ENCODE data around the gene LY6G5B.
A peak's percentile ranks its signal among the peaks of the same experiment; 100 is the strongest.

Gene LY6G5B

DNA sequence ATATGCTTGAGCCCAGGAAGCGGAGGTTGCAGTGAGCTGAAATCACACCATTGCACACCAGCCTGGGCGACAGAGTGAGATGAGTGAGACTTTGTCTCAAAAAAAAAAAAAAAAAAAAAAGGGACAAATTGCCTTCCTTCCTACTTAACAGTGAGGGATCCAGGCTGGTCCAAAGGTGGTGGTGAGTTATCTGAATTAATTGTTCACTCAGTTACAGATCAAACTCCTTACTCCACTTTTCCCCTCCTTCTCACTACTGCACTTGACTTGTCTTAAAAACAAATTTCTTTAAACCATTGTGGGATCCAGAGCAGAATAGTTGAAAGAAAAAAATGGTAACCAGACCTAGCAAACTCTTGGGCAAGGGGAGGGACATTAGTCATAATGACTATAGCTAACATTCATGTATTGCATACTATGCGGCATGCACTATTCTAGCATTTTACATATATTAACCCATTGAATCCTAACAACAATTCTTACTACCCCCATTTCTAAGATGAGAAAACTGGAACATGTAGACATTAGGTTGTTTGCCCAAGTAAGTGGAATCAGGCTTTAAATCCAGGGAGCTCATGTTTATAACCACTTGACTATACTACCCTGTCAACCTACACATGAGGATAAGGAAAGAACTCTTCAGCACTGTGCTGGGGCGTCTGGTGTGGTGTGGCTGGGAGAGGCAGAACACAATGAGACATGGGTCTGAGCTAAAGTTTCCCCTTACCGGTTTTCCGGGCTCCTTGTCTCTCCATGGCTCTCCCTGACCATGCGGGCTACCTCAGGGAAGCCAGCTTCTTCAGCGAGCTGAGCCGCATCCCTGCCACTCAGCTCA lies 6.4 kb upstream of the LY6G5B start:
- no peak for DNase-seq

DNA sequence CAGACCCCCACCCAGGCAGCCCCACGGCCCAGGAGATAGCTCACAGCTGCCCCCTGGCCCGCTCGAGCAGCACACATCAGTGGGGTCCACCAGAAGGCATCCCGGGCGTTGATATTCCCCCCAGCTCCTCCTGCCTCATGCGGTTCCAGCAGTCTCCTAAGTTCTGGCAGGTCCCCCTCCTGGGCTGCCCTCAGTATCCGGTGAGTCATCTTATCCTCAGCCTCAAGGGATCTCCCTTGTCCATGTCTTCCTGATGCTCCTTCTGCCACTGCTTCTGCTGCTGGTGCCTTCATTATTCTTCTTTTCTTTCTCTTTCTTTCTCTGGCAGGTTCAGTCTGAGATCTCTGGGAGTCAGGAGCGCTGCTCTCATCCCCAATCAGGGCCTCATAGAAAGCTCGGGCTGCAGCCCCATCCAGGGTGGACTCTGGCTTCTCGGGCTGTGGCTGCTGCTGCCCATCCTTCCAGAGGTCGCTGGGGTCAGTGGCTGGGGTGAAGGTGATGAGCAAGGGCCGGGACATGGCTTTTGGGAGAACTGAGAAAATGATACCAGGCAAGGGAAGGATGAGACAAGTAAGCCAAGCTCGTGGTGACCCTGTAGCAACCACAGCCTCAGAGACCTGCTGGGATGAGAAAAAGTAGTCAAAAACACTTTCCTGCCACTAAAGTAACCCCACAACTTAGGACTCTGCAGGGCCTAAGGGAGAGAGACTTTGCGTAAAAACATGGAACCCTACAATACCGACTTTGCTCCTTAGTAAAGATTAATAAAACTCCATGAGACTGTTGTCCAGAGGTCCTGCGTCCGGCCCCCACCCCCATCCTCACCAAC lies 5.6 kb upstream of the LY6G5B start:
- DNase-seq = peak; percentile 22

DNA sequence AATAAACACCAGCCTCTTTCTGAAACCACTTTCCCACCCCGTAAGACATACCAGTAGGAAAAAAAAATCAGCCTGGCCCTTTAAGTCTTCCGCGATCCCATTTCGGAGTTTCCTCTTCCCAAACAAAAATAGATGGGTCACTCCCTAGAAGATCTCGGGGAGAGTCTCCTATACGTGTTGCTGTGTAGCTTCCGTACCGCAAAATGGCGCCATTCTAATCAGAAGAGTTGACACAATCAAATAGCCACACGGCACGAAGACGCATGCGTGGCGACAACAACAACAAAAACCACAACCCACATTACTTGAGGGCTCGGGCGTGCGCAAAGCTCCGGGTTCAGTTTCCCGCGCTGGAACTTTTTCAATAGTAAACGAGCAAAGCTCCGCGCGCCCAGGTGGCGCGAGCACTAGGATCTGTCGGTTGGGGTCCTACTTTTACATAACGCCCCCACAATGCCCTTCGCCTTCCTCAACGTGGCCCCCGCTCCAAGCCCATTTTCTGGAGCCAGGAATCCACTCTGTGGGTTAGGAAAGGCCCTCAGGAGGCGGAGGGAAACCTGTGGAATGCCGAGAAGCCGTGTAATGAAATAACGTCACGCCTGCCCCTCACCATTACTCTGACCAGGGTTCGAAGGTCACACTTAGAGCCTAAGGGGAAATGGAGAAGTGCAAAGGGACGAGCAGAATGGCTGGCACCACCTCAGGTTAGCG lies 4.8 kb upstream of the LY6G5B start, which contains the start of gene GPANK1:
GPANK1 (minus strand) TSS at position 208 of the 711 bp plus-strand sequence. CDS start 519 bp downstream, outside the sequence.
- DNase-seq = peak; percentile 92

DNA sequence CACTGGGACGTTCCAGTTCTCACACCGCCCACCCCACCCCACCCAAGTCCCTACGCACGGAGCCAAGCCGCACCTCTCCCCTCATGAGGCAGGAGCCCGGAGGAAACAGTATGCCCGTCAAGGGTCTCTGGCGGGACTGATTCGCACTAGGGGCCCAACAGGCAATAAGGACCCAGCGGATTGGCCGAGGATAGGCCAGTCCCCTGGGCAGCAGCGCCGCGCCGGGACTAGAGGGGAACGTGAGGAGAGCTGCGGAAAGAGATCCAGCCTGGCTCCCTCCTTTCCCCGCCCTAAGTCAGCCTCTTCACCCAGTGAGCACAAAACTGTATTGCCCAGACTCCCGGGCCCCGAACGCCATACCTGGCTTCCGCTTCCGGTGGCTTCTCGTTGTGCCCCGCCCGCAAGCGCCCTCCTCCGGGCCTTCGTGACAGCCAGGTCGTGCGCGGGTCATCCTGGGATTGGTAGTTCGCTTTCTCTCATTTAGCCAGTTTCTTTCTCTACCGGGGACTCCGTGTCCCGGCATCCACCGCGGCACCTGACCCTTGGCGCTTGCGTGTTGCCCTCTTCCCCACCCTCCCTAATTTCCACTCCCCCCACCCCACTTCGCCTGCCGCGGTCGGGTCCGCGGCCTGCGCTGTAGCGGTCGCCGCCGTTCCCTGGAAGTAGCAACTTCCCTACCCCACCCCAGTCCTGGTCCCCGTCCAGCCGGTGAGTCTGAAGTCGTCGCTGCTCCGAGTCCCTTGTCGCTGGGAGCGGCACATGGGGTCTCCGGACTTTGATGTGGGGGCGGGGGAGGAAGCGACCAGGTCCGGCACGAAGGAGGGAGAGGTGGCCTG lies 4.1 kb upstream of the LY6G5B start, which contains the start of gene CSNK2B:
CSNK2B (plus strand) TSS at position 580 of the 836 bp plus-strand sequence. CDS start 752 bp downstream, outside the sequence.
- DNase-seq = peak; percentile 97

DNA sequence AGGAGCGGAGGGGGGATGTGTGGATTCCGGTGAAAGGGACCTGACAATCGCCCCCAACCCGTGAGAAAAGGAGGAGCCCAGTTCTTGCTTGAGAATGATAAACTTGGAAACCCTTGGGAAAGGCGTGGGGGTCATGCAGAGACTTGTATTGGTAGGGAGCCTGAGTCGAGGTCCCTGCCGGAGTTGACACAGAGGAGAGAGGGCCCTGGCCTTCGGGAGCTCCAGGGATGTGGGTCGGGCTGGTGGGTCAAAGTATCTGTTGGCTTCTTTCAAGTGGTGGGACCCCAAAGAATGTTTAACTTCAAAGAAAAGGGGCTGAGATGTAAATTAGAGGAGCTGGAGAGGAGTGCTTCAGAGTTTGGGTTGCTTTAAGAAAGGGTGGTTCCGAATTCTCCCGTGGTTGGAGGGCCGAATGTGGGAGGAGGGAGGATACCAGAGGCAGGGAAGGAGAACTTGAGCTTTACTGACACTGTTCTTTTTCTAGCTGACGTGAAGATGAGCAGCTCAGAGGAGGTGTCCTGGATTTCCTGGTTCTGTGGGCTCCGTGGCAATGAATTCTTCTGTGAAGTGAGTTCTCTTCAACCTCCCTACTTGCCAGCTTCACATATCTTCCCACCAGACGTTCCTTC lies 3.3 kb upstream of the LY6G5B start:
- no peak for DNase-seq

DNA sequence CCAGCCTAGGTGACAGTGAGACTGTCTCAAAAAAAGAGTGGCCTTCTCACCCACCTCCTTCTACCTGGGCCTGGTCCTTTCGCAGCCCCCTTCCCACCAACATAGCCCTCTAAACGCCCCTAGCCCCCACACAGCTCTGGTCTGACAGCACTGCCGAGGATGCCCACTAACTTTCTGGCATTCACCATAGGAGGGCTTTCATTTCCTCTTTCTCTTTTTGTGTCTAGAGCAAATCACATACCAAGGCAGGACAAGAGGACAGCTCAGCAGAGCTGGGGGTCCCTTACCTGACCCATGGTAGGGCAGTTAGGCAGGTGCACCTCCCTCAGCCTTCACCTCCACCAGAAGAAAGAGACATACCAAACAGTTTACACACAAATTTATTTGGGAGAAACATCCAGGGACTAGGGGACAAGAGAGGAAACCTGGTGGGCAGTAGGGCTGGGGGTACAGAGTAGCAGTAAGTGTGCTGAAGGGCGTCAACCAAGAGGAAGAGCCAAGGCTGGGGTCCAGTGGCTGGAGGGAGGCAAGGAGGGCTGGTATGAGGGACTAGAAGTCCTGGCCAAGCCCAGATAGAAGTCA lies 6.6 kb downstream of the LY6G5B start:
- DNase-seq = no peak

DNA sequence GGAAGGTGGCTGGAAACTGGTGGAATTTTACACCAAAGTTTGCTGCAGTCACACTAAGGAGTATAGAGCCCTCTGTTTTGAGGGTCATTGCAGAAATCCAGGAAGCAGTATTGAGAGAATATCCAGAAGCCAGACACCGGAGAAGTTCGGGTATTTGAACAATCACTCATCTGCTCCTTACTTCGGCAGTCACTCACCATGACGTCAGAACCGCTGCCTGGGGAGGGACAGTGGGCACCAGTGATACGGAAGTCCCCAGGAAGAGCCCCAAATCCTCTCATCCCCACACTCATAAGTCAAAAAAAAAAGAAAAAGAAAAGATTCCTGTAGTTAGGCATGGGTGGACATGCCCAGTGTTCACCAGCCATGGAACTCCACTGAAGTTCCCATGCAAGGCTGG lies 7.1 kb downstream of the LY6G5B start:
- DNase-seq = no peak

DNA sequence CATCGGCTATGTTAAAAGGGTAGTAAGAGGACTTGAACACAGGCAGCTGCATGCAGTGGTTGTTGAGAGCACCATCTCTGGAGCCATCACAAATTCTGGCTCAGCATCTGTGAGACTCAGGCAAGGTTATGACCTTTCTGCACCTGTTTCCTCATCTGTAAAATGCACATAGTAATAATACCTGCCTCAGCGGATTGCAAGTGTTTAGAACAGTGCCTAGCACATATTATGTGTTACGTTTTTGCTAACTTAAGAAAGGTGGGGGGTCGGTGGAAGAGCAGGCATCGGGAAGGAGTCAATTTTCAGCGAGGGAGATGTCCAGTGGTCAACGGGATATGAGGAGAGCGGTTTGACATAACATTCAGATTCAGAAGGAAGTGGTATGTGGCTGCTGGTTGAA lies 8.2 kb downstream of the LY6G5B start:
- DNase-seq = no peak

DNA sequence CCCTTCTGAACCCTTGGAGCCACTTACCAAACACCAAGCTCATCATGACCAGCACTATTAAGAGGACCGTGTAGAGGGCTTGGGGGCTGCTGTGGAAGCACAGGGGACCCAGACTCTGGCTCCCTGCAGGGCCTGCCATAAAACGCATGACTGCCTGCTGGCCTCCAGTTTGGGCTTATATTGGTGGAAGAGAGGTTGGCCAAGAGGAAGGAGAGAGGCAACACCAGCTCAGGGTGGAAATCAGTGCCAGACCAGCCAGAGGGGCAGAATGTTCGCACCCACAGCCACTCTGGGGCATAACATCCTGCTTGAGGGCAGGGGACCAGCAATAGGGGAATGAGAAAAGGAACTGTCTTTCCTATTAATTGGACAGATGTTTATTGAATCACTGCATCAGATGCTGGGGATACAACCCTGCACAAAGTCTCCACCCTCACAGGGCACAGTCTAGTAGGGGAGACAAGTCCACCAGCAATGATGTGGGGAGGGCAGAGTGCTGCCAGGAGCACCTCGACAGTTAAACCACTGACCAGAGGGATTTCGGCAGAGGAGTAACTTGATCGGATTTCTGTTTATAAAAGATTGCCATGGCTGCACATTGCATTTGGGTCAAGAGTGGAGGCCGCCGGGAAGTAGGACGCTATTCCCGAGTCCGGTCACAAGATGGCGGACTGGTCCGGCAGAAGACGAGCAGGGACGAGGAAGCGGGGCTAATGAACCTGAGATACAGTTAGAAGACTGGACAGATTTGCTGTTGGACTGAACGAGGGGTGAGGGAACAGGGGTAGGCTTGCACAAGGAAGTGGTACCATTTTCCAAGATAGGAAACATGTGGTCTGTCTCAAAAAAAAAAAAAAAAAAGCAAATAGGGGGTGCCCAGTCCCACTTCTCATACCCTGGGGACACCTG lies 10.7 kb downstream of the LY6G5B start, which contains the start of gene LY6G5C:
LY6G5C (minus strand) TSS at position 842 of the 909 bp plus-strand sequence; CDS start at position 148, 694 bp downstream.
- peak; percentile 92 for DNase-seq

DNA sequence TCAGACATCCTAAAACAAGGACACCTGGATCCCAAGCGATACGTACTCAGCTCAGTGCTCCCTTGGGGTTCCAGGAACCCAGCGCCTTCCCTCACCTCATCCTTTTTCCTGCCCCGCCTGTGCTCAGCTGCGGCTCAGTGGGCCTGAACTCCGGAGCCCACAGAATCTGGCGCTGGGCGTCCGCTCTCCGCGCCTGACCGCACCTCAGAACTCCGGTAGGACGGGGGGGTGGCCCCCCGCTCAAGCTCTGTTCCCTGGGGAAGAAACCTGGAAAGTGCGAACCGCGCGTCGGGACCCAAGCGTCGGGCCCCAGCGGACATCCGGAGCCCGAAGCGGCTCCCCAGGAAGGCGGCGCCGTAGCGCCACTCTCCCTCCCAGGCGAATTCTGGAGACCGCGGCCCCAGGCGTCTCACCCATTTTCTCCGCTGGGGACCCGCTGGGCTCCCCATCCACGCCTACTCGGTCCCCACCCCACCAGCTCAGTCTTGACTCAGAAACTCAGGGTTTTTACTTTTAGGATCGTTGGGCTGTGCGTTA lies 11.4 kb downstream of the LY6G5B start:
- peak; percentile 75 for DNase-seq

DNA sequence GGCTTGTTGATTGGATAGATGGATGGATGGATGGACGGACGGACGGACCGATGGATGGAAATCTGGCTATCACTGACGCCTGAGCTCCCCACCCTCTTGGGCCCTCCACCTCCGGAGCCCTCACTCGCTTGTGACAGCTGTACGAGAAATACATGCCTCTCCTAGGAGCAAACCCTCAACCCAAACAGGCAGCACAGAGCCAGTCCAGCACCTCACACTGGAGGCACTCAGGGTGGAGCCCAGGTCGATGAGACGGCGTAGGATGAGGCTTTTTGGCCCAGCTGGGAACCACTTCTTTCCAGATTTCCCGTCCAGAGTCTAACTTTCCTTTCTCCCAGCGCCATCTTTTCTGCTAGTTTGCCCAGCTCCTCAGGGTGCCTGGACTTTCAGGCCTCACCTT lies 13.8 kb downstream of the LY6G5B start:
- DNase-seq = no peak

DNA sequence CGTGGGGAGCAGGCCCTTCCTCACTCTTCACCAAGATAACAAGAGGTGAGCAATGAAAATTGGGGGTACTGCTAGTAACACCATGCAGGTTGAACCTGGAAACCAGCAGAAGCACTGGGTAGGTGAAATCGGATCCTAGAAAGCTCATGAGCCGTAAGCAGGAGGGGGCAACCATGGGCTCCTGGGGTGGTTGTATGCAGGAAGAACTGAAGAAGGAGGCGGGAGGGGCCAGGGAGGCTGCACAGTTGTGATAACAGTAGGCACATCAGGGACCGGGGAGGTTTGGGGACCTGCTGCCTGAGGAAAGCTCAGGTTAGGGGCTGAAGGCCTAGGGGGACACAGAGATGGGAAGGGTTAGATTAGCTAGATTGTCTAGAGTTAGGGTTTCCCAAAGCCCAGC lies 16.7 kb downstream of the LY6G5B start:
- no peak for DNase-seq

DNA sequence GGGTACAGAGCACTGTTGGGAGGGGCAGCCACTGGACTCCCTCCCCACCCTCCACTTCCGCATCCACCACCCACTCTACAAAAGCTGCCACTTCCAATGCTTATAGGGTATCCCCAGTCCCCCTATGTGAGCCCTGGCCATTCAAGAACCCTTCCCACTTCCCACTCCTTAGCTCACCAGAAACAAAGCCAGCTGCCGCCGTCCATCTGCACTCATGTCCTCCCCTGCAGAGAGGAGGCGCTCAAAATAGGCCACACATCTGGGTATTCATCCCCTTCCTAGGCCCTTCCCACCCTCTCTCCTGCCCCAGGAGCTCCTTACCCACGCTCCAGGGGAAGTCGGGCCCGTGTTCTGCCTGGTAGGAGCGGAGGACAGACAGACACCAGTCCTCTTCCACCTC lies 17.5 kb downstream of the LY6G5B start:
- DNase-seq = no peak

DNA sequence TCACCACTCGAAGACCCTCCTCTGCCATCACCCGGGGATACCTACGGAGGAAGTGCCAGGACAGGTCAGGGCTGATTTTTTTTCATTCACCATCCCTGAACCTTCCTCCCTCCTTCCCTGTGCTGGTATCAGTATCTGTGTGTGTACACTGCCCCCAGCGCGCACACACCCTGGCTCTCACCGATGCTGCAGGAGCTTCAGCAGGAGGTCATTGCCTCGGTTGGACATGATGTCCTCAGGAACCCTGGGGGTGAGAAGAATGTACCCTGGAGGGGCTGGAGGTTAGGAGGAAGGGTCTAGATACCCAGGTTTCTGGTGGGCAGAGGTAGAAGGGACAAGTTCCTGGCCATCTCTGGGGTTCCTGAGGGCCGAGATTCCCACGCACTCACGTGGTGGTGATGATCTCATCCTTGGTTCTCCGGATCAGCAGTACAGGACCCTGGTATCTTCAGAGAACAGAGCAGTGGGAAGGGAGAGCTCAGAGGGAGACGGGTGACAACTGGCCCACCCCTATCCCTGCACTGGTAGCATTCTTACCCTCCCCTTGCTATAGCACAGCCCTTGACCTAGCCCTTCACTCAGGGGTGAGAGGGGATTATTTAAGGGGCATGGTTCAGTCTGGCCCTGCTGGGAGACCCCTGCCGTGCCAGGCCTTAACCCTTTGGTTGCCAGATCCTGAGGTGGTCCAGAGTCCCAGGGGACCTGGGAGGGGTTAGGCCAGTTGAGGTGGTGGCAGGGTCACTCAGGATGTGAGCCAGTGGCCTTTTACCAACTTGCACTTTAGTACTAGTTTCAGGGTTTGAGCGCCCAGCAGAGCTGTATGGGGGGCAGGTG lies 18.3 kb downstream of the LY6G5B start:
- DNase-seq = no peak

DNA sequence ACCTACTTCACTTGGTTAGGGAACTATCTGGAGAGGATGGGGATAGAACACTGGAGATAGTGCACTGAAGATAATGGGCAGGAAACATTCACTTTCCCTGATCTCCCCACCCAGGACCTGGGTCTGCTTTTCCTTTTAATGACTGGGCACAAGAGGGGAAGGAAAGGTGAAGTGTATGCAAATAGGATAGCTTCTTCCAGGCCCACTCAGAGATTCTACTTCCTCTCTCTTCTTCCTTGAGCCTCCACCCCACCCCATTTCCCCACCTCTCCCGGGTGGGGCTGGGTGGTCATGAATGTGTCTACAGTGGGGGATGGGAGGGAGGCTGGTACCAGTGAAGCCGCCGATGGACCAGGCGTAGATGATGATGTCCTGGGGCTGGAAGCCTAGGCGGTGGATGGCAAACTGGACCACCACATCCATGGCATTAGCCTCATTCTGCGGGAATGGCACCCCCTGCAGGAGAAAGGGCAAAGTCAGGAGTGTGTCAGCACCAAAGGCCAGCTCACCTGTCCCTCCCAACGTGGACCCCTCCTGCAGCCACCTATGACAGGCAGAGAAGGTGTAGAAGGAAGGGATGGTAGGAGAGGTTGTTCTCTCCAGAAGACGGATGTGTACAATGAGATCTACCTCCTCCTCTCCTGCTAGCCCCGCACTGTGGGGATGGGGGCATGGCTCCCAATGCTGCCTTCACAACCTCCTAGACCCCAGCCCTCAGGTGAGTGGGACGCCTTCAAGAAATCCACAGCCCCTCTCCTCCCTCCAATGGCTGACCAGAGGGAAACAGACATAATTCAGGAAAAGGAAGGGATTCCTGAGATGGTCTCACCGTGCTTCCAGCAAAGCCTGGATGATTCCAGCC lies 19.7 kb downstream of the LY6G5B start:
- no peak for DNase-seq

DNA sequence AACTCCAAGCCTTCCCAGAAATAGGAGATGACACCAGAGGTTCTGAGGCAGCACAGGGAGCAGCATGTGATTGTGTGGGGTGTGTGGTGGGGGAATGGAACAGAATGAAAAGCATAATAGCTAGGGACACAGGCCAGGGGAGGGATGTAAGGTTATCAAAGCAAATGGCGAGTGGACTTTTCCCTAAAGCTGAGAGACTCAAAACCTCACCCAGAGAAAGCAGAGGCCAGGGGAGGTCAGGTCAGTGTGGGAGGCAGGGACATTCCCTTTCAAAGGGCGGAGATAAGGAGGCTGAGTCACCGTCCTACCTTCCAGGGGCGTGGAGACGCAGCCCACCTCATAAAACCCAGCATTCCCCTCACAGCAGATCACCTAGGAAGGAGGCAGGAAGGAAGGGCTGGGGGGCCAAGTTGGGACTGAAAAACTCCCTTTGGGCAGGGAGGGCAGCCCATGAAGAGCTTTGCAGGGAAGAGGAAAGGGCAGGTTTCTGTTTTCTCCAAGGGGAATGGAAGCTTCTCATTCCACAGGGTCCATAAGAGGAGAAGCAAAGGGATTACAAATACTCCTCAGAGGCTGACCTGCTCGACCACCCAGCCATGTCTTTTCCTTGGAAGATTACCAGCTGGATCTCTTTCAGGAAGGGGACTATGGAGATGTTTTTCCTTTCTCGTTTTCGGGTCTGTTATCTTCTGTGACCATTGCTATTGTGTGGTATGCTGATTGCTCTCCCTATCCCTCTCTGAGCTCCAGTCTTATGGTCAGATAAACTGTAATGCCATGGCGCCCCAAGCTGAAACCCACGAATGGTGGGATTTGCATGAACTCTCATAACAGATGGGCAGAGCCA lies 20.7 kb downstream of the LY6G5B start:
- no peak for DNase-seq

DNA sequence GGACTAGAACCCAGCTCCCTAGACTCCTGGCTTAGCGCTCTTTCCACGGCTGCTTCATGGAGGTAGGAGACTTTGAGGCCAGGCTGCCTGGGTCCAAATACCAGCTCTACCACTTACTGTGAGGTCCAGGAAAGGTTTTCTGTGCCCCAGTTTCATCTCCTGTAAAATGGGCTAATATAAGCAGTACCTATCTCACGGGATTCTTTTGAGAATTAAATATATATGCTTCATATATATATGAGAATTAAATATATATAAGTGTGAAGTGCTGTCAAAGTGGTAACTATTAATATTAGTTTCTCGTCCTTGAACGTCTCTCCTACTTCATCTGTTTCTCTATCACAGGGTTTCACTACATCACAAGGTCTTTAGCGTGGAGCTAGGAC lies 21.3 kb downstream of the LY6G5B start:
- no peak for DNase-seq
